Panc1 (cell line): ENCODE results near the gene ZNF333. TPM values are rescaled to one million over a fixed set of nuclear protein-coding genes. Genes with fewer than 3 reads are reported as not detected.

Source experiments
- ATAC-seq: fragments of 200-7000 bp; cut with Tn5 transposase; 2 replicates; pipeline ENCODE4 v1.9.1; 2020; ENCODE audit warnings: mild to moderate bottlenecking, moderate library complexity
- BruUV-seq: library from RNA; stranded (reverse); fragments of 400-500 nt; replicated peaks from 2 replicates; lab custom pipeline; 2021; lab: Mats Ljungman, UMichigan
- CTCF ChIA-PET: fragments of 300-600 bp; sonication (Branson Sonifier 250); formaldehyde crosslinking; loops from one replicate; lab custom pipeline; 2022; ENCODE audit warnings: antibody characterized with exemption; lab: Charles Lee
- POLR2A ChIA-PET: fragments of 300-600 bp; sonication (Branson Sonifier 250); formaldehyde crosslinking; loops from one replicate; lab custom pipeline; 2022; ENCODE audit warnings: antibody characterized with exemption; lab: Charles Lee
- DNase-seq: peaks from one replicate; pipeline ENCODE4 v3.0.0-alpha.2; 2010; ENCODE audit warnings: low read depth, low spot score
- H3K27ac ChIP-seq: 2 replicates; pipeline ENCODE4 v1.5.1; 2011; ENCODE audit warnings: mild to moderate bottlenecking, low read length, inconsistent platforms
- H3K27me3 ChIP-seq: fragments of 200-500 bp; sonication (Bioruptor generic); 2 replicates; pipeline ENCODE4 v1.6.0; 2014; ENCODE audit warnings: low read length, inconsistent platforms; ENCODE audit not compliant: control insufficient read depth, insufficient read depth
- H3K36me3 ChIP-seq: fragments of 200-500 bp; sonication (Bioruptor generic); 2 replicates; pipeline ENCODE4 v1.5.1; 2014; ENCODE audit warnings: inconsistent platforms, mild to moderate bottlenecking, low read length, moderate library complexity; ENCODE audit not compliant: control insufficient read depth, insufficient read depth
- H3K4me1 ChIP-seq: 2 replicates; pipeline ENCODE4 v1.5.1; 2011; ENCODE audit warnings: inconsistent platforms, mild to moderate bottlenecking, low read length, moderate library complexity; ENCODE audit not compliant: control insufficient read depth, insufficient read depth
- H3K4me3 ChIP-seq, 2 experiments: 2 replicates each; pipeline ENCODE4 v1.5.1; 2011 to 2012; ENCODE audit warnings: low read depth in 2 of 2, low read length in 2 of 2, mild to moderate bottlenecking in 2 of 2, inconsistent platforms in 1 of 2, moderate library complexity in 1 of 2
- H3K9me3 ChIP-seq: fragments of 200-500 bp; sonication (Bioruptor generic); 2 replicates; pipeline ENCODE4 v1.5.1; 2014; ENCODE audit warnings: low read depth, mild to moderate bottlenecking, inconsistent platforms, low read length, moderate library complexity; ENCODE audit not compliant: control insufficient read depth, insufficient read depth
- POLR2AphosphoS5 ChIP-seq: IDR thresholded peaks from 2 replicates; pipeline ENCODE4 v1.6.1; 2012; ENCODE audit warnings: mild to moderate bottlenecking, low read depth, low read length, moderate library complexity
- REST ChIP-seq, 2 experiments: IDR thresholded peaks; 2 replicates each; pipeline ENCODE4 v1.6.1; 2011 to 2012; ENCODE audit warnings: low read depth in 2 of 2, control low read depth in 1 of 2, low read length in 1 of 2, mild to moderate bottlenecking in 1 of 2, moderate library complexity in 1 of 2; ENCODE audit not compliant: insufficient read depth in 1 of 2
- SIN3A ChIP-seq: IDR thresholded peaks from 2 replicates; pipeline ENCODE4 v1.6.1; 2012; ENCODE audit warnings: low read depth, mild to moderate bottlenecking, low read length, moderate library complexity, borderline replicate concordance; ENCODE audit not compliant: insufficient read depth
- TCF7L2 ChIP-seq: IDR thresholded peaks from 2 replicates; pipeline ENCODE4 v1.6.1; 2011; ENCODE audit warnings: mild to moderate bottlenecking, low read depth, low read length, inconsistent platforms
- in situ Hi-C: cut with HindIII; loops from 2 replicates; pipeline ENCODE4 v1.10.0; 2016; ENCODE audit warnings: low sequenced_read_pairs, low pct_unique_long_range_greater_than_20kb
- intact Hi-C: fragments of 100-400 bp; cut with micrococcal nuclease; formaldehyde crosslinking; loops from one replicate; pipeline ENCODE4 v1.10.0; 2022; ENCODE audit not compliant: unreplicated experiment
- total RNA-seq: library from RNA; stranded (reverse); gene quantifications from one replicate; pipeline ENCODE4 v1.2.1, GENCODE V29; 2021; ENCODE audit not compliant: unreplicated experiment
- TF ChIP-seq, protein P1 (sequence below): fragments of 450-650 bp; IDR thresholded peaks from 2 replicates; pipeline ENCODE4 v1.5.1; 2017; ENCODE audit warnings: mild to moderate bottlenecking

Gene ZNF333
- total RNA-seq, 1 experiment from 2014 or later: 9.2 TPM

DNA sequence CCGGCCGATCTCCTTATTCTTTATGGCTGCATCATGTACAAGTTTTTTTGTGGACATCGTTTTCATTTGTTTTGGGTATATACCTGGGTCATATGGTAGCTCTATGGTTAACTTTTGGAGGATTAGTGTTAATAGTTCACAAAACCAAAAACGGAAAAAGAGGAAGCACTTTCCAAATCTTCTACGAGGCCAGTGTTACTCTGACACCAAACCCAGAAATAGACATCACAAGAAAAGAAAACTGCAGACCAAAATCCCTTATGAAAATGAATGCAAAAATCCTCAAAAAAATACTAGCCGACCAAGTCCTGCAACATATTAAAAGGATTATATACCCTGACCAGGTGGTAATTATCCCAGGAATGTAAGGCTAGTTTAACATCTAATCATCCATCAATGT is 58.8 kb downstream of the ZNF333 start:
- ATAC-seq (no peak), DNase-seq (no peak)
- intact Hi-C loops (no loop called here), in situ Hi-C loops (no loop called here)
- no peaks in the 10 kb centered on the region for H3K4me1 ChIP-seq
- ChIA-PET CTCF (no interaction called here), POLR2A (no interaction called here)
- H3K27me3 ChIP-seq: no peaks in the 10 kb centered on the region; the same call in 1 of the 2 replicates
- no TSS peak for BruUV-seq
- H3K4me3 ChIP-seq: no peak overlapping the region
- H3K27ac ChIP-seq: no peak overlapping the region
- H3K36me3 ChIP-seq: no peaks in the 10 kb centered on the region
- TF ChIP-seq TCF7L2 (no peak), REST (IDR thresholded peaks at IDR 0.05; ENCODE audit: insufficient read depth in 1 of 2, low read depth in 2 of 2, low read length in 1 of 2) (no peak), SIN3A (no peak), POLR2AphosphoS5 (no peak)
- TF ChIP-seq, protein P1, sequence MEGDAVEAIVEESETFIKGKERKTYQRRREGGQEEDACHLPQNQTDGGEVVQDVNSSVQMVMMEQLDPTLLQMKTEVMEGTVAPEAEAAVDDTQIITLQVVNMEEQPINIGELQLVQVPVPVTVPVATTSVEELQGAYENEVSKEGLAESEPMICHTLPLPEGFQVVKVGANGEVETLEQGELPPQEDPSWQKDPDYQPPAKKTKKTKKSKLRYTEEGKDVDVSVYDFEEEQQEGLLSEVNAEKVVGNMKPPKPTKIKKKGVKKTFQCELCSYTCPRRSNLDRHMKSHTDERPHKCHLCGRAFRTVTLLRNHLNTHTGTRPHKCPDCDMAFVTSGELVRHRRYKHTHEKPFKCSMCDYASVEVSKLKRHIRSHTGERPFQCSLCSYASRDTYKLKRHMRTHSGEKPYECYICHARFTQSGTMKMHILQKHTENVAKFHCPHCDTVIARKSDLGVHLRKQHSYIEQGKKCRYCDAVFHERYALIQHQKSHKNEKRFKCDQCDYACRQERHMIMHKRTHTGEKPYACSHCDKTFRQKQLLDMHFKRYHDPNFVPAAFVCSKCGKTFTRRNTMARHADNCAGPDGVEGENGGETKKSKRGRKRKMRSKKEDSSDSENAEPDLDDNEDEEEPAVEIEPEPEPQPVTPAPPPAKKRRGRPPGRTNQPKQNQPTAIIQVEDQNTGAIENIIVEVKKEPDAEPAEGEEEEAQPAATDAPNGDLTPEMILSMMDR: no peak
- H3K9me3 ChIP-seq: no peaks in the 10 kb centered on the region

- no peaks in the 10 kb centered on the region for H3K9me3 ChIP-seq
- H3K27me3 ChIP-seq: no peaks in the 10 kb centered on the region; the same call in 1 of the 2 replicates
- no TSS peak for BruUV-seq
- no peak for DNase-seq
- intact Hi-C loops (no loop called here), in situ Hi-C loops (no loop called here)
- ChIA-PET CTCF (no interaction called here), POLR2A (no interaction called here)
- H3K27ac ChIP-seq: no peak overlapping the region
- no peak for TF ChIP-seq REST (IDR thresholded peaks at IDR 0.05; ENCODE audit: insufficient read depth in 1 of 2, low read depth in 2 of 2, low read length in 1 of 2)
- no peaks in the 10 kb centered on the region for H3K4me1 ChIP-seq
- H3K4me3 ChIP-seq: no peak overlapping the region; a peak in 1 of 4 replicates
- no peaks in the 10 kb centered on the region for H3K36me3 ChIP-seq
- ATAC-seq: no peak
Measured at GRCh38 chr19:14758816-14759215, 69.0 kb downstream of the ZNF333 start.
